Neutrophil (primary cell): ENCODE results near the gene IPO9.

Experiments
- H3K27ac ChIP-seq: fragments of 200-600 bp; sonication (generic); 2 replicates; pipeline ENCODE4 v1.5.1; 2016; ENCODE audit warnings: mild to moderate bottlenecking, moderate library complexity
- H3K27me3 ChIP-seq: fragments of 200-600 bp; sonication (generic); 2 replicates; pipeline ENCODE4 v1.6.0; 2016; ENCODE audit warnings: mild to moderate bottlenecking
- H3K36me3 ChIP-seq: fragments of 200-600 bp; sonication (generic); 2 replicates; pipeline ENCODE4 v1.5.1; 2017
- H3K4me1 ChIP-seq, 2 experiments: fragments of 200-600 bp in 1 of 2; sonication (generic) in 1 of 2; 1 replicate in 1 of 2; 2 replicates in 1 of 2; pipeline versions ENCODE4 v1.5.1 to v1.6.1; 2013 to 2016; ENCODE audit warnings: low read depth in 1 of 2, low read length in 1 of 2, mild to moderate bottlenecking in 1 of 2, moderate library complexity in 1 of 2; ENCODE audit not compliant: control insufficient read depth in 1 of 2, insufficient read depth in 1 of 2
- H3K4me3 ChIP-seq, 2 experiments: fragments of 200-600 bp in 1 of 2; sonication (generic) in 1 of 2; 1 replicate in 1 of 2; 2 replicates in 1 of 2; pipeline ENCODE4 v1.5.1; 2013 to 2016; ENCODE audit warnings: low read depth in 1 of 2, low read length in 1 of 2, mild to moderate bottlenecking in 1 of 2, moderate library complexity in 1 of 2
- H3K9me3 ChIP-seq: fragments of 200-600 bp; sonication (generic); 2 replicates; pipeline ENCODE4 v1.5.1; 2016
- CTCF ChIP-seq: fragments of 200-600 bp; sonication (generic); IDR thresholded peaks from 2 replicates; pipeline ENCODE4 v1.5.1; 2016; ENCODE audit warnings: antibody characterized with exemption

IPO9 gene

GRCh38 chr1:201889090-201889968 is 60.4 kb downstream of the IPO9 start:
- TF ChIP-seq CTCF = no peak
- H3K36me3 ChIP-seq = no peaks in the 10 kb centered on the region
- peak overlapping the region; percentile 49 to 55 for H3K4me3 ChIP-seq
- H3K9me3 ChIP-seq = no peaks in the 10 kb centered on the region
- peaks cover 80% of the 10 kb centered on the region for H3K27me3 ChIP-seq
- H3K27ac ChIP-seq = no peak overlapping the region
- peaks cover 4 to 8% of the 10 kb centered on the region in 2 experiments for H3K4me1 ChIP-seq

GRCh38 chr1:201890223-201890622 is 61.3 kb downstream of the IPO9 start:
- no peak for TF ChIP-seq CTCF
- H3K27me3 ChIP-seq = peaks cover 75% of the 10 kb centered on the region
- no peaks in the 10 kb centered on the region for H3K36me3 ChIP-seq
- H3K9me3 ChIP-seq = no peaks in the 10 kb centered on the region
- no peak overlapping the region for H3K27ac ChIP-seq
- no peak overlapping the region for H3K4me3 ChIP-seq
- H3K4me1 ChIP-seq = peaks cover 3 to 7% of the 10 kb centered on the region in 2 experiments

GRCh38 chr1:201890806-201891450 is 62.0 kb downstream of the IPO9 start:
- Histone ChIP-seq H3K4me3 (no peak overlapping the region), H3K27me3 (peaks cover 68% of the 10 kb centered on the region), H3K27ac (no peak overlapping the region), H3K9me3 (no peaks in the 10 kb centered on the region), H3K4me1 (peaks cover 3 to 9% of the 10 kb centered on the region in 2 experiments), H3K36me3 (no peaks in the 10 kb centered on the region)
- no peak for TF ChIP-seq CTCF

DNA sequence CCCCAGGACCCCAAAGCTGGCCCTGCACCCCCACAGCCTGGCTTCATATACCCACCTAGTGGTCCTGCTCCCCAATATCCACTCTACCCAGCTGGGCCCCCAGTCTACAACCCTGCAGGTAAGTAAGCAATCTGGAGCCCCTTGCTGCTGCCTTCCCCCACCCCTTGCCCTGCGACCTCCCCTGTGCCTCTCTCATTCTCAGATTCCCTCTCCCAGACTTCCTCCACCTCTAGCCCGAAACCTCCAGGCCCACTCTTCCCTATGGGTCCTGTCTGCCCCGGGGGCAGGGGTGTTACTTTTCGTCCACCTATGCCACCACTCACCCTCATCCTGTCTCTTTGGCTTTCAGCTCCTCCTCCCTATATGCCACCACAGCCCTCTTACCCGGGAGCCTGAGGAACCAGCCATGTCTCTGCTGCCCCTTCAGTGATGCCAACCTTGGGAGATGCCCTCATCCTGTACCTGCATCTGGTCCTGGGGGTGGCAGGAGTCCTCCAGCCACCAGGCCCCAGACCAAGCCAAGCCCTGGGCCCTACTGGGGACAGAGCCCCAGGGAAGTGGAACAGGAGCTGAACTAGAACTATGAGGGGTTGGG is 62.6 kb downstream of the IPO9 start:
- Histone ChIP-seq H3K4me1 (peaks cover 6 to 12% of the 10 kb centered on the region in 2 experiments), H3K9me3 (no peaks in the 10 kb centered on the region), H3K27me3 (peaks cover 62% of the 10 kb centered on the region), H3K27ac (no peak overlapping the region), H3K4me3 (no peak overlapping the region), H3K36me3 (no peaks in the 10 kb centered on the region)
- TF ChIP-seq CTCF = no peak

GRCh38 chr1:201892211-201892610 is 63.3 kb downstream of the IPO9 start:
- no peaks in the 10 kb centered on the region for H3K9me3 ChIP-seq
- no peaks in the 10 kb centered on the region for H3K36me3 ChIP-seq
- H3K4me3 ChIP-seq = no peak overlapping the region
- peaks cover 6 to 12% of the 10 kb centered on the region in 2 experiments for H3K4me1 ChIP-seq
- no peak overlapping the region for H3K27ac ChIP-seq
- peaks cover 55% of the 10 kb centered on the region for H3K27me3 ChIP-seq
- no peak for TF ChIP-seq CTCF
